ENCODE measurements around the gene CCDC80.

- TF ChIP-seq CTCF (conservative IDR thresholded peaks at IDR 0.05; ENCODE audit: low read depth, low read length), result no peak
- TF ChIP-seq CEBPB (IDR thresholded peaks at IDR 0.05; ENCODE audit: low read depth, low read length), result no peak
- TF ChIP-seq RFX5 (IDR thresholded peaks at IDR 0.05; ENCODE audit: low read depth, low read length), result no peak
- no peak for TF ChIP-seq SMC3 (IDR thresholded peaks at IDR 0.05; ENCODE audit: low read depth, low read length)
- TF ChIP-seq CHD1 (IDR thresholded peaks at IDR 0.05; ENCODE audit: low read depth, low read length), result no peak
- TF ChIP-seq POLR2A (IDR thresholded peaks at IDR 0.05; ENCODE audit: low read depth, low read length), result no peak
- TF ChIP-seq RAD21 (IDR thresholded peaks at IDR 0.05; ENCODE audit: low read length), result no peak
- no peak for TF ChIP-seq MAFK (IDR thresholded peaks at IDR 0.05; ENCODE audit: low read depth, low read length)
- TF ChIP-seq FOS (IDR thresholded peaks at IDR 0.05; ENCODE audit: low read depth, low read length), result no peak
Measured at GRCh38 chr3:112557976-112558375, 83.0 kb downstream of the CCDC80 start.

Data from IMR-90 (cell line).